ENCODE results near the gene MYRIP.

DNA sequence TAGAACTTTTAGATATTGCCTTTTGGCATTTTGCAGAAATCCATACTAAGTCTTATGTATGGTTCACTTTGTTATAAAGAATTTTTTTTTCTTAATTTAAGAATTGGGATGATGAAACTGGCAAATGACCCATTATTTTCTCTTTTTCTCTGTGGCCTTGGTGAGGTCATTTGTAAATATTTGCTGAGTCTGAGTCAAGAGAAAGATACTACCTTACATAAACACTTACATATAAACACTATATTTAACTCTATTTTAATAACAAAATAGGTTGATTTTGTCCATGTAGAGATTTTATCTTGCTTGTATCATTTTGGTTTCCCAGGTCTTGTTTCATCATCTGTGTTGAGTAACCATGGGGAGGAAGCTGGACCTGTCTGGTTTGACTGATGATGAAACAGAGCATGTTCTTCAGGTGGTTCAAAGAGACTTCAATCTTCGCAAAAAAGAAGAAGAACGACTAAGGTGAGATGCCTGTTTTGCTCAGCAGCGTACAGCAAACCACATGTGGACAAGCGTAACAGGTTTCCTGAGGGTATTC lies 91.1 kb downstream of the MYRIP start:
- TF ChIP-seq, protein P1, sequence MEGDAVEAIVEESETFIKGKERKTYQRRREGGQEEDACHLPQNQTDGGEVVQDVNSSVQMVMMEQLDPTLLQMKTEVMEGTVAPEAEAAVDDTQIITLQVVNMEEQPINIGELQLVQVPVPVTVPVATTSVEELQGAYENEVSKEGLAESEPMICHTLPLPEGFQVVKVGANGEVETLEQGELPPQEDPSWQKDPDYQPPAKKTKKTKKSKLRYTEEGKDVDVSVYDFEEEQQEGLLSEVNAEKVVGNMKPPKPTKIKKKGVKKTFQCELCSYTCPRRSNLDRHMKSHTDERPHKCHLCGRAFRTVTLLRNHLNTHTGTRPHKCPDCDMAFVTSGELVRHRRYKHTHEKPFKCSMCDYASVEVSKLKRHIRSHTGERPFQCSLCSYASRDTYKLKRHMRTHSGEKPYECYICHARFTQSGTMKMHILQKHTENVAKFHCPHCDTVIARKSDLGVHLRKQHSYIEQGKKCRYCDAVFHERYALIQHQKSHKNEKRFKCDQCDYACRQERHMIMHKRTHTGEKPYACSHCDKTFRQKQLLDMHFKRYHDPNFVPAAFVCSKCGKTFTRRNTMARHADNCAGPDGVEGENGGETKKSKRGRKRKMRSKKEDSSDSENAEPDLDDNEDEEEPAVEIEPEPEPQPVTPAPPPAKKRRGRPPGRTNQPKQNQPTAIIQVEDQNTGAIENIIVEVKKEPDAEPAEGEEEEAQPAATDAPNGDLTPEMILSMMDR (conservative IDR thresholded peaks at IDR 0.05; ENCODE audit: low read depth, low read length), result no peak
- TF ChIP-seq EZH2 (IDR thresholded peaks at IDR 0.05; ENCODE audit: low read length, unreplicated experiment), result no peak
- no peak for TF ChIP-seq EZH2phosphoT487 (IDR thresholded peaks at IDR 0.05; ENCODE audit: borderline replicate concordance, low read length)
